C4-2B (cell line): ENCODE measurements around the gene SOD1.

Source experiments
- H3K27ac ChIP-seq: fragments of 450-650 bp; 2 replicates; pipeline ENCODE4 v1.5.1; 2017
- ZFX ChIP-seq: fragments of 450-650 bp; IDR thresholded peaks from 2 replicates; pipeline ENCODE4 v1.6.1; 2017
- TF ChIP-seq, protein P1 (sequence below): fragments of 450-650 bp; conservative IDR thresholded peaks from 2 replicates; pipeline ENCODE4 v1.5.1; 2017; ENCODE audit warnings: mild to moderate bottlenecking

Gene SOD1

DNA sequence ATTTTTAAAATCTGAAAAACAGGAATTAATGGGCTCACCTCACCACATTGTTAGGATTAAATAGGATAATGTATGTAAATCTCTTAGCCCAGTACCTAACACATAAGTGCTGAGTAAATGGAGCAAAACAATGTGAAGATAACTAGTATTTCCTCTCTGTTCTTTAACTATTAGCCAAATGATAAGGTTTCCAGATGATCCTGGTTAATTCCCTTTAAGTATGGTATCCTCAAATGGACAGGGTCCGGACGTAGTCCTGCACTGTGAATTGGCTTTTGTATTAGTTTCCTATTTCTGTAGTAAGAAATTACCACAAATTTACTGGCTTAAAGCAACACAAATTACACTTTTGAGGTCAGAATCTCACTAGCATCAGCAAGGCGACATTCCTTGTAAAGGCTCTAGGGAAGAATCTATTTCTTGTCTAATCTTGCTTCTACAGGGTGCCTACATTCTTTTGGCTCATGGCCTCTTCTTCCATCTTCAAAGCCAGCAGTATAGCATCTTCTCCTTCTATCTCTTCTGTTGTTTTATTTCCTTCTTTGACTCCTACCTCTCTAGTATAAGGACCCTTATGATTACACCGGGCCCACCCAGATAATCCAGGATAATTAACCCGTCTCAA, 55.4 kb downstream of the SOD1 start:
- TF ChIP-seq, protein P1, sequence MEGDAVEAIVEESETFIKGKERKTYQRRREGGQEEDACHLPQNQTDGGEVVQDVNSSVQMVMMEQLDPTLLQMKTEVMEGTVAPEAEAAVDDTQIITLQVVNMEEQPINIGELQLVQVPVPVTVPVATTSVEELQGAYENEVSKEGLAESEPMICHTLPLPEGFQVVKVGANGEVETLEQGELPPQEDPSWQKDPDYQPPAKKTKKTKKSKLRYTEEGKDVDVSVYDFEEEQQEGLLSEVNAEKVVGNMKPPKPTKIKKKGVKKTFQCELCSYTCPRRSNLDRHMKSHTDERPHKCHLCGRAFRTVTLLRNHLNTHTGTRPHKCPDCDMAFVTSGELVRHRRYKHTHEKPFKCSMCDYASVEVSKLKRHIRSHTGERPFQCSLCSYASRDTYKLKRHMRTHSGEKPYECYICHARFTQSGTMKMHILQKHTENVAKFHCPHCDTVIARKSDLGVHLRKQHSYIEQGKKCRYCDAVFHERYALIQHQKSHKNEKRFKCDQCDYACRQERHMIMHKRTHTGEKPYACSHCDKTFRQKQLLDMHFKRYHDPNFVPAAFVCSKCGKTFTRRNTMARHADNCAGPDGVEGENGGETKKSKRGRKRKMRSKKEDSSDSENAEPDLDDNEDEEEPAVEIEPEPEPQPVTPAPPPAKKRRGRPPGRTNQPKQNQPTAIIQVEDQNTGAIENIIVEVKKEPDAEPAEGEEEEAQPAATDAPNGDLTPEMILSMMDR, result no peak
- TF ChIP-seq ZFX, result no peak
- no peak overlapping the region for H3K27ac ChIP-seq

- H3K27ac ChIP-seq, result no peak overlapping the region
- TF ChIP-seq ZFX, result no peak
- TF ChIP-seq, protein P1, result no peak
Observed at GRCh38 chr21:31716106-31716505, 56.6 kb downstream of the SOD1 start.
